Stimulated activated CD8-positive, alpha-beta memory T cell treated with anti-CD3 and anti-CD28 coated beads, Interleukin-12 subunit alpha, Interleukin-12 subunit beta, amount 100 ng/mL, for 1 hour (primary cell): Measurements from ENCODE around the gene TCF4.

Experiments
- DNase-seq: peaks from one replicate; pipeline ENCODE4 v3.0.0-alpha.2; 2020; ENCODE audit warnings: low read depth

Gene TCF4

DNA sequence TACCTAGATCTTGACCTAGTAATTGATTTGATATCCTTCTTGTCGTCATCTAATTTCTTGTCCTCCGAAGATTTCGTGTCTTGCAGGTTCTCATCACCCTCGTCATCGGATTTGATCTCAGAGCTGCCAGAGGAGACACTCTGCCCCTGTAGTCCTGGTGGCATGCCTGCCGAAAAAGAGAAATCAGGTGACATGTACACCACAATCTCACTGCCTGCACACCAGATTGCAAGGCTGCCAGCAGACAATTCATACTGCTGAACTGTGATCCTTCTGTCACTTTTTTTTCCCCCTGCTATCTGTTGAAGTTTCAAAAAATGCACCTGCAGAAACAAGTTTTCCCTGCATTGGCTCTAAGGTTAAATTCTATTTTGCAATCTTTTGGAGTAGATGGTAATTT lies 355.5 kb downstream of the TCF4 start:
- no peak for DNase-seq

DNA sequence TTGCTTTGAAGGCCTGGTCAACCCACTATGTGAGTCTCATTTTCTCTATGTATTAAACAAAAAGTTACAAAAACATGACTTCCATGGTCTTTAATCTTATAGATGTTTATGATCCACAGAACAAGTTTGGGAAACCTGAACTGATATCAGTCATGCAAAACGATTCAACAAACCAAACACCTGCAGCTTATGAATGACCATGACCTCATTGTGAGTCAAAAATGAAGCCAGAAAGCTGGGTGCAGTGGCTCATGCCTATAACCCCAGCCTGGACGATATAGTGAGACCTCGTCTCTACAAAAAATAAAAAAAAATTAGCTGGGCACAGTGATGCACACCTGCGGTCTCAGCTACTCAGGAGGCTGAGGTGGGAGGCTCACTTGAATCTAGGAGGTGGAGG lies 358.3 kb downstream of the TCF4 start:
- DNase-seq, result no peak

DNA sequence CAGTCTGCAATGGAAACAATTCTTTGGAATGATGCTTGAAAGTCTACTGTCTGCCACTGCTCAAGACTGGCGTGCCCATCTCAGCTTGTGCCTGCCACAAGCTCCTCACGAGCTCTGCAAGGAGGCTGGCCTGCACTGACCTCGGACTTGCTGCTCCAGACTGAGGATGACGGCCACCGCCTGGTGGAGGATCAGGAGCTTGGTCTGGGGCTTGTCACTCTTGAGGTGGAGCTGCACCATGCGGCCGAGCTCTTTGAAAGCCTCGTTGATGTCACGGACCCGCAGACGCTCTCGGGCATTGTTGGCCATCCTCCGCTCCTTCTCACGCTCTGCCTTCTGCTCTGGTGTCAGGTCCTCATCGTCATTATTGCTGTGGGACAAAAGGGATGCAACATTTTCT lies 359.3 kb downstream of the TCF4 start:
- DNase-seq, result no peak

DNA sequence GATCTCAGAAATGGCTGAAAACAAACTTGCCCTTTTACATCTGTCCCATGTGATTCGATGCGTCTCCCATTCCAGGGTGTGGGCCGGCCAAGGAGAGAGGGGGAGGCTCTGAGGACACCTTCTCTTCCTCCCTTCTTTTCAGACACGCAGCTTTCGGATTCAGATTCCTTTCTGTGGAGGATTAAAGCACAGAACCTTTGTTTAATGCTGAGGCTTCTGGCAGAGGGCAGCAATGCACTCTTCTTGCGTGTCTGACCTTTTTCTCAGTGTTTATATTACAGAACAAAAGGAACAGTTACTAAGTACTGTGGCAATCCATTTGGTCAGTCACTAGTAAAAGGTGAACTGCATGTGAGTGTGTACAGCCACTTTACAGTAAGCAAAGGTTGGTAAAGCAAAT lies 359.8 kb downstream of the TCF4 start:
- DNase-seq, result no peak

DNA sequence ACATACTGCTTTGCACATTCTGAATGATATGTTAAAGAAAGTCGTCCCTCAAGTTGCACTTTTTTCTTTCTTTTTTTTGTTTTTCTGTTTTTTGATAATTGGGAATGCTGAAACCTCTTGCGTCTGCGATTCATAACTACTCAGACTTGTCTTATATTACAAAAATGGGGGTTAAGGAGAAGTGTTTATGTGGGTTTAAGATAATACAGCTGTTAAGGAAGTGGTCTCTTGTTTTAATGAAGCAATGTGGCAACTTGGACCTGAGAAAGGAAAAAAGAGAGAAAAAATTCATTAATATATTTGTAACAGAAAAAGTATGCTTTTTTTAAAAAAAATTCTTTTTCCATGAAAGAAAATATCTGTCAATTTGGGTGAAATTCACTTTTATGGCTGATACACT lies 360.2 kb downstream of the TCF4 start:
- no peak for DNase-seq

DNA sequence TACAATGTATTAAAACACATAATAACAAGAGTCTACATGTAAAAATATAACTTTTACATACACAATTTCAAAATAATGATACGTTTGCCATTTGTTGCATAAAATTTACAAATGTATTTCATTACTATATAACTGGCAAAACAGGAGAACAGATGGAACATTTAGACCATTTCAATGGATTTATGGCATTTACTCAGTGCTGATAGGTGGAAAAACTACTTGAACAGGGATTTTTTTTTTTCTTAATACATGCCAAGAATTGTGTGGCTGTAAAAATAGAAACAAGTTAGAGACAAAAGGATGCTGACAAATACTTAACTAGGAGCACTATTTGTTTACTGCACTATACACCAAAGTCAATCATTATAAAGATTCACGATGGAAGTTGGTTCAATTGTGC lies 361.9 kb downstream of the TCF4 start:
- no peak for DNase-seq

DNA sequence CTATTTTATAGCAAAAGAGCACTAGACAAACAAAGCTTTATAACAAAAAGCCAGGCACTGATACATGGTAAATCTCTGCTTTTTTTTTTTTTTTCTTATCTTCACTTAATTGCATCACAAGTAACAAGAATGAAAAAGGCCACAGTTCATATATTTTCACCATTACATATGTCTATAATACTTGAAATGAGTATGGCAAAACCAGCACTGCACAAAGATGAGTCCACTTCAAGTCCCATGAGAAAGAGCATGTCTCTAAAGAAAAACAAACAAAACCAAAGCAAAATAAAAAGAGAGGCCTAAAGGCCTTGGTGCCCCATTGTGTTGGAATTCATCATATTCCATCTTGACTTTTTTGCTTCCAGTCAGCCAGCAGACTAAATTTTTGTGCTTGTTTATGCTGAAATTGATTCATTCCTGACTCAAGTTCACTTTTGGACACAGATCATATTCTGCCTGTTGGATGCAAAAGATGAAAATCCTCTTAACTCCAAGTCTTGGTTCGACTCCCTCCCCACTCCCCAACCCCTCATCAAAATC lies 363.8 kb downstream of the TCF4 start:
- no peak for DNase-seq

DNA sequence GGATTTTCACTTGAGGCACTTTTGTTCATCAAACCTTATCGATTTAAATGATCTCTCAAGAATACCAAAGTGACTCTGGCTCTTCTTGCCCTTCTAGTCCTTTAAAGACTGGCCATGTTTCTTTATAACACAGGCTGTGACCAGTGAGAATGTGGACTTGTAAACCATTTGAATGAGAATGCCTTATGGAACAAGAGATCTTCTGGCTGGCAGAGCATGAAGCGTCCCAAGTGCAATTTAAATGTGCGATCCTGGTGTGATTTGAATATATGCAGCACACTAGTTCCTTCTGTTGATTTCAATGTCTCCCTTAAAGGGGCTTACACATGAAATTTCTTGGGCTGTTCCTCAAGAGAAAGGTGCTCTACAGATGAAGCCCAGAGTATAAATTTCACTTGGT lies 366.4 kb downstream of the TCF4 start:
- DNase-seq, result no peak

DNA sequence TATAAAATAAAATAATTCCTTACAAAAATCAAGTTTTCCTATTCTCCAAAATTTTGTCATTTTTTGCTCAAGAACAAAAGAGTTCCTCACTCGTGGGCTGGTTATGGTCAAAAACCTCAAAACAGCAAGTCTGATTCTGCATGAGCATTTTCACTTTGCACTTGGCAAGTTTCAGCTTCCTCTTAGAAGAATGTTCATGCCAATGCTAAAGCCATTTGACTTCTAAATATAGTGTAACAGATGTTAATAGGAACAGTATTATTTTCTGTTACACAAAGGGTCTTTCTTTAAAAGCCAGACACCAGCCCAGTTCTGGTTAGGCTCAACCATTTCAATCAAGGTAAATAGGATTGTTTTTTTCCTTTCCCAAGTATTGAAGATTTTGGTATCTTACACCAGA lies 367.5 kb downstream of the TCF4 start:
- DNase-seq, result no peak

DNA sequence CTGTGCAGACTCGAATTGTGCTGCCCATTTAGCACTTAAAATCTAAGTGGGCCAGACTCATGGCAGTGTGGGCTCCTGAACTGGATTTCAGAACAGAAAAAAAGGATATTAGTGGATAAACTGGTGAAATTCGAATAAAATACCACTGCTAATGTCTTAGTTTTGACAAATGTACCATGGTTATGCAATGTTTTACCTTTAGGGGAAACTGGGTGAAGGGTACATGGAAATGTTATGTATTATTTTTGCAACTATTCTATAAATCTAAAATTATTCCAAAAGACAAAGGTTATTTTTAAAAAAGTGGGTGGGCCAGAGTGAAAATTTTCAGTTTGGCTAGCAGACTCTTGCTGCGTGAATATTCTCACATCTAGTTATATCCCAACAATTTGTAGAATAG lies 368.2 kb downstream of the TCF4 start:
- DNase-seq, result no peak

DNA sequence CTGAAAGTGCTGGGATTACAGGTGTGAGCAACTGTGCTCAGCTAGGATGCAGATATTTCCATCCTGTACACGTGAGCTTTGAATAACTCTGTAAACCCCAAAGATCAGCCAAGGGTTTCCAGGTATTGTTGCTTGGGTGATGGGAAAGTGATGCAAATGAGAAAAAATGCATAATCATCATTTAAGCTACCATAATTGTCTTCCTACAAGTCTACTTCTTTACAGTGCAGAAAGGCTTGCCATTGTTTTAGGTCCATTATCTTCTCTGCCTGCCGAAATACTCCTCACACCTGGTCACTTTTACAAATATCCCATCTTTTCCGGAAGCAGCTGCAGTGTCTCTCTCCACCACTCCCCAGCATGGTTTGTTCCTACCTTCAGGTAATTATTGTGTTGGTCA lies 368.9 kb downstream of the TCF4 start:
- DNase-seq, result no peak

DNA sequence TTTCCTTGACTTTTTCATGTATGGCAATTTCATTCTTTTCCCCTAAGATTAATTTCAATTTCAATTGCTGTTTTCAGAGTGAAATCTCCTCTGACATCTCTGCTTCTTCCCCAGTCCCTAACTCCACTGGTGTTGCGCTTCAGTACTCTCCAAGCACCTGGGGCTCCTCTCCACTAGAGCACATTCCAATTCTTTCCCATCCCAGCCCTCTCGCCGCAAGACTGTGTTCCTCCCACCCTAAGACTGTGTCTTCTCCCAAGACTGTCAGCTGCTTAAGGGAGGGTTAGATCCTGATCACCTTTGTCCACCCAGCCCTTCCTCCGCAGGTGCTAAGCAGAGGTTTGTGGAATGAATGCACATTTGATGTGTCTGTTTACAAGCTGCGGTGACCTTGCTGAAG lies 373.0 kb downstream of the TCF4 start:
- DNase-seq, result no peak

DNA sequence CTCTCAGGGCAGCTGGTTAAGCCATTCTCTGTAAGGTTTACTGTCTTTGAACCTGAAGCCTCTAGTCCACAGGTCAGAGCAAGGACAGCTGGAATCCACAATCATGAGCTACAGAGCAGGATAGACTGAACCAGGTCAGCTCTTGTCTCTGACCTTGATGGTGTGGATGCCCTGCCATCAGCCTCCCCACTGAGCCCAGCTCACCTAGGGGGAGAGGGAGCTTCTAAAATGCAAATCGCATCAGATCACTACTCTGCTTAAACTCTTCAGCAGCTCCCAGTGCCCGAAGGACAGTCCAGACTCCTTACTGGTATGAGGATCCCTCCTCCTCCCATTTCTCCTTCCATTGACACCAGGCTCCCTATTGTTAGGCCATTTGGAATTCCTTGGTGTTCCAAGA lies 373.5 kb downstream of the TCF4 start:
- DNase-seq, result no peak

DNA sequence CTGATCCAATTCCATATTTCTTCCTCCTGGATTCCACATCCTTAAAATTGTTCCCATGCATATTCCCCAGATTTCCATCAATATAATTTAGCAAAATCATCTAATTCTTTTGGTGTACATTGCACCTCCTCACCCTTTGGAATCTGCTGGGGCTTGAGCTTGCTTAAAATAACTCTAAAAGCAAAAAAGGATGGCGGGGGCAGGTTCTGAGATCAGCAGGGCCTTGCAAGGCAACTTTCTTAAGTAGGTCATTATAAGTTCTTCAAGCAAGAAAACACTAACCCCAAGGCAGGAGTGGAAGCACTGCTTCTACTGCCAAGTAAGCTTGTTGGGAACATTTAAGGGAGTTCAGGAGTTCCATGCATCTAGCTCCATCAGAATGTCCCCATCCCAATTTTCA lies 374.4 kb downstream of the TCF4 start:
- DNase-seq, result no peak

DNA sequence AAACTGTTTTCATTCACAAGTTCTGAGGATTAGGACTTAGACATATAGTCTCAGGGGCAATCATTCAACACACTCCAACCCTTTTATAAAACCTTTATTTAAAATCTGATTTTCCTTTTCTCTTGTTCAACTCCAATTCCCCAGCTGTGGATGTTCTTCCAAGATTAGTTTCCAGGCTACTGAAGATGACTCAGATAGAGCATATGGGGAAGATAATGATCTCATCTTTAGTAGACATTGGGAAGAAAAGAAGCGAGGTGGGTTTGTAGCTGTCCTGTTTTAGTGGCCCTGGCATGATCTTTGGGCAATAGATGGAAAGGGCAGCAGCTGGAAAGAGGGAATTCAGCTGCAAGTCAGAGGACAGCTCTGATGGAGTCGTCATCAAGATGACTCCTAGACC lies 381.1 kb downstream of the TCF4 start:
- no peak for DNase-seq

DNA sequence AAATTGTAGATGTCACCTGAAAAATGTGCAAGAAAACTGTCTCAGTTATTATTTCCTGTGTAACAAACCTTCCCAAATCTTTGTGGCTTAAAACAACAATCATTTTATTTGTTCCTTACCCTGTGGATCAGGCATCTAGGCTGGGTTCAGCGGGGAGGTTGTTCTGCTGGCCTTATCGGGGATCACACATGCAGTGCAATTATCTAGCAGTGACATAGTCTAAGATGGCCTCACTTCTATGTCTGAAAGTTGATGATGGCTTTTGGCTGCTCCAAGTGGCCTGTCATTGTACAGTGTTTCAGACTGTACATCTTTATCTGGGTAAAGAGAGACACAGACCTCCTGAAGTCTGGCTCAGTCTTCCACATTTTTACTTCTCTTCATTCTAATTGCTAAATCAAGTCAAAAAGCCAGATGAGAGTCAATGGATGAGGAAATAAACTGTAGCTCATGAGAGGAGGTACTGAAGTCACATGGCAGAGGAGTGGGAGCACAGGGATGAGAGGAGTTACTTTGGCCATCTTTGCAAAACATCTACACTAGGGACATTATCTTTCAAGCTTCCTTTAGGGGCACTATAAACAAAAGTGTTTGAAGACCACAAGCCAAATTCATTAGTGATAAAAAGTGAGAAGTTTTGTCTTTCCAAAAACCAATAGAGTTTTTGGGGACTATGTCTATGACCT lies 385.6 kb downstream of the TCF4 start:
- no peak for DNase-seq

DNA sequence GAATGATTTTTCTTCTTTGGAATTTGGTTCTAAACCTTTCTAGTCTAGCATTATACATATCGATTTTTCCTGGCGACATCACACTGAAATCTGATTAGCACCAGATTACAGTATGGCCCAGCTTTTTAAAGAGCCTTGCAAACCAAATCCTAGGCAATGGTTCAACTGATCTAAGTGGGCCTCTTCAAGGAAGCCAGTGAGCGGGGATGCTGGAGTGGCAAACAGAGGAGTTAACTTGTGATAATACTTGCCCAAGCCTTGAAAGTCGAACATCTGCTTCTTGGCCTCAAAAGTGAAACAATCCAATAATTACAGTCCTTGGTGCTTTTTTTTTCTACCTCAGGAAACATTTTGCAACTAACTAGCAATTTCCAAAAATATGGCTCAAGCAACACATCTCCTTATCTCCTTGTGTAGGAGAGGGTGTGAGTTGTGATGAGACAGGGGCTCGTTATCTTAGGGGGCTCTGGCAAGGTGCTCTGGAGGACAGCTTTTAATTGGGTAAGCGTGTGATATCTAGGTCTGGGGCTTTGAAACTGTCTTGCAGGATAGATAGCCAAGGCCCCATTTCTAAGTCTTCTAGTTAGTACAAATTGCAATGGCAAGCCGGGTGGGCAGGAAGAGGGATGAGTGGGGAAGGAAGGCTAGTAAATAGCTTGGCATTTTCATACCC lies 388.6 kb downstream of the TCF4 start:
- DNase-seq, result no peak

DNA sequence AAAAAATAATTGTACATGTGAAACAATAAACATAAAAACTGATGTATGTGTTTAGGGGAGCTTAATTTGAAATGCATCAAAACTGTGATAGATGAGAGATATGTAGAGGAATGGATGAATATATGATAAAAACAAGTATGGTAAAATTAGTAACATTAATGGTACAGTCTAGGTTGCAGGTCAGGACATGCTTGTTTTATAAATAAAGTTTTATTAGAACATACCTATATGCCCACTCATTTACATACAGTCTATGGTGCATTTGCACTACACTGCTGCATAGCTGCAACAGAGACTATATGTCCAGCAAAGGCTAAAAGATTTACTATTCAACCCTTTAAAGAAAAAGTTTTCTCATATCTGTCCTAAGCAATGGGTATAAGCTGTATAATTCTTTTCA lies 392.1 kb downstream of the TCF4 start:
- no peak for DNase-seq

DNA sequence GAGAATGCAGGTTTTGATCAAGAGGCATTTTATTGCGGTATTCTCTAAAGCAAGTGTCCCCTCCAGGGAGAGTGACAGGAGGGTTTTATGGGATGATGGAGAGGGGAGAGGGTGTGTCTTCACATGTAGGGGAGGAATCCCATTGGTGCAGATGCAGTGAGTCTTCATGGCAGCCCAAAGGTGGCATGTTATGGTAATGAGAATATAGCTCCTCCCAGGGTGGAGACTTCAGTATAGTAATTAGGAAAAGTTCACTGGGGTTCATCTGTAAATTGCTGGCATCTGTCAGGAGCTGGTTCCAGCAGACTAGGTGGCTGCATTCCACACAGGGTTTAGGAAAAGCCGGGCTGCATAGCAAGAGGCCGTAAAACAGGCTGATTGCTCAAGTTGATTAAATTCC lies 398.0 kb downstream of the TCF4 start:
- no peak for DNase-seq

DNA sequence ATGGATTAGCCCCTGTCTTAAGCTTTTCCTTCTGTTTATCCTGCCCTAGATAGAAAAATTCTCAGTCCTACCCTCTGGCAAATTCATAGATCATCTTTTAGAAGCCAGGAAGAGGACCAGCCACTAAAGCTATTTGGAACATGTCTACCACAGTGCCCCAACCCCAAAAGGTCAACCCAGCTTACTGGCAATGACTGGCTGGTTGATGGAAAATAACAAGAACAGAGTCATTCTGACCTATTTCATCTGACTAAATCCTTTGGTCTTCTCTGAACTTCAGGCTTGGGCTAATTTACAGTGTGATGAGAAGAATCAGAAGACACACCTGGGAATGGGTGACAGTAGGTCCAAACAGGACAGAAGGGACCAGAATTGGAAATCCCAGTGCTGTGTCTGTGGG lies 401.4 kb downstream of the TCF4 start:
- DNase-seq, result no peak

DNA sequence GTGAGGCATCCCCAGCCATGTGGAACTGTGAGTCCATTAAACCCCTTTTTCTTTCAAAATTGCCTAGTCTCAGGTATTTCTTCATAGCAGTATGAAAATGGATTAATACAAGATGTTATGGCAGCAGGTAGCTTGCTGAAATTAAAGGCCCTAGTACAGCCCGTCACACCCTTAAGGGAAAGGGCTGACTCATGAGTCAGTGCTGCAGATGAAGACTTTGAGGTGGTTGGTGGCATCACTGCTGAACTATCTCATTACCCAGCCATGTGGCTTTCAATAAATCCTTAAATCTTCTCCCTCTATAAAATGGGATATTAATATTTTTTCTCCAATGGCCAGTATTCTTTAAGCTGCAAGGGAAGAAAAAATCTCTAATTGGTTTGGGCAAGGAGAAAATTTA lies 402.6 kb downstream of the TCF4 start:
- no peak for DNase-seq

DNA sequence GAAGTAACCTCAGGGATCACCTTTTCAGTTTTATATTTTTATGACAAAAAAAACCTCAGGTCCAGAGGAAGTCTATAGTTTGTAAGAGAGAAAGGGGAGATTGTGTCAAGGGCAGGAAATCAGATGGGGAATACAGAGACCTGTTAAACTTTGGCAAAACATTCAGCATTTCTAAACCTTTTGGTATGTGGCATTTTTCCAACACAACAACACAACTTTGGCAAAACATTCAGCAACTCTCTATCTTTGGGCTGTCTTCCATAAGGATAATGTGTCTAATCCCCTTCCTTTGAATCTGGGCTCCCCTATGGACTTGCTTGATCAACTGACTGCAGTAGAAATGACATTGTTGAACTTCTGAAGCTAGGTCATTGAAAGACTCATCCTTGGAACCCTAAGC lies 408.2 kb downstream of the TCF4 start:
- DNase-seq, result no peak

DNA sequence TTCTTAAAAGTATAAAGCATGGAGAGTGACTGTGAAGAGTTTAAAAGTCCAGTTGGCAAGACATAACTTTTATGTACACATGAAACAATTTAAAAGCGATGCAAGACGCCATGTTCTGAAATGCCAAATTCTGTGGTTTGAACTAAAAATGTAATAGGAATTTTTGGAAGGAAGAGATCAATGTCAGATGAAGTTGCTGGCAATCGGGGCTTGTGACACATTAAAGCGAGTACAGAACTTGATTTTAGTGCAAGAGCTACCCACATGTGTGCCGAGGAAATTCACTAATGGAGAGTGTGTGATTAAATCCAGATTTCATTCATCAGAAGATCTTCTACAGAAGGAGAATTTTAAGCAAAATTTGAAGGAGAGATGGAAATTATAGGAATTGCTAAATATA lies 408.6 kb downstream of the TCF4 start:
- no peak for DNase-seq

DNA sequence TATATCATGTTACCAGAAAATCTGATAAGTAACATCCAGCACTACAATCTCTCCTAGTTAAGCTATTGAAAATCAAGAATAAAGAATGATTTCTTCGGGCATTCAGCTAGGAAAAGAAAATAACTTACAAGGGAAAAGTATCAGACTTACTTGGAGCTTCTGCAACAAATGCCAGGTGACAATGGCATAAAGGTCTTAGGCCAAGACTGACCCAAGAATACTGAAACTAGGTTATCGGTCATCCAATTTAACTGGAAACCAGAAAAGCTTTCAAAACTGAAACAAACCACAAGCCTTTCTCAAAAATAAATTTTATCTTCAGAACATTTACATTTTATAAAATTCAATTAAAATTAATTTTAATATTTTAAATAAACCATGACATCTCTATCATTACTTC lies 414.7 kb downstream of the TCF4 start:
- DNase-seq, result no peak
